ENCODE measurements around the gene CDH4.

- TF ChIP-seq CTCF (conservative IDR thresholded peaks at IDR 0.05) (no peak), EZH2 (IDR thresholded peaks at IDR 0.05; ENCODE audit: low read depth) (no peak)
Measured at GRCh38 chr20:61903575-61904340, 651.7 kb downstream of the CDH4 start.
